ENCODE measurements around the gene PDCD10. TPM values are rescaled to one million over a fixed set of nuclear protein-coding genes. Genes with fewer than 3 reads are reported as not detected.

Gene PDCD10
- total RNA-seq, 1 donor from 2014 or later = 35.3 TPM

DNA sequence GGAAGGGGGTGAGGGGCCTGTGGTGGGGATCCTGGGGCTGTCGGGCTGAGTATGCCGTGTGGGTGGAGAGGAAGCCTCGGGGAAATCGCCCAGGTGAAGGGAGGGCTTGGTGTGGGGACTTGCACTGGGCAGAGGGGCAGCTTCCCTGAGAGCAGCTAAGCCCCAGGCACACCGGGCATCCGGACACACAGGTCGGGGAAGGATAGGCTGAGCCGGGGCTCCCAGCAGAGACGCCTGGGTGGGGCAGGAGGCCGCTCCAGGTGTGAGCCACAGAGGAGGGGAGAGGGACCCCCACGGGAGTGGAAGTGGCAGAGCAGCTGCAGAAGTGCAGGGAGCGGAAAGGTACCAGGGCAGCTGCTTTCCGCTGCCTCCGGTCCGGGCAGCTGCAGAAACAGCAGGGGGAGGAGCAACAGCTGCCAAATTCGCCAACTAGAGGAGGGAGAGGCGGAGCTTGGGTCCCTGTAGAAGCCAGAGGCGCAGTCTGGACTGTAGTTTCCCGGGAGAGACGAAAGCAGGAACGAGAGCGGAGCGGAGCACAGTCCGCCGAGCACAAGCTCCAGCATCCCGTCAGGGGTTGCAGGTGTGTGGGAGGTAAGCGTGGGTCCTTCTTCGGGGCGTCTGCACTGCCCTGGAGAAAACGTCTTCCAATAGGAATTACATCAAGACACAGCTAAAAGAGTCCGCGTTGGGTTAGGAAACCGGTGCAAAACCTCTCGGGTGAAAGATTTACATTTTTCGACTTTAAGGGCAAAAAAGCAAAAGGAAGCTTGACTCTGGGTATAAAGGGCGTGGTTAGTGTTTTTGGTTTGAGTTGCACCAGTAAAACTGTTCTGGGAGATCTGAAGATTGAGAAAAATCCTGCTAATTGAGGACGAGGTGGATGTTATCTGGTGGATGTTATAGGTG, 794 bp upstream of the PDCD10 start, which contains the start of gene SERPINI1:
Gene SERPINI1 (plus strand): TSS at position 489 of the 906 bp plus-strand sequence. CDS start 53,408 bp downstream, outside the sequence.
- TF ChIP-seq, protein P1, sequence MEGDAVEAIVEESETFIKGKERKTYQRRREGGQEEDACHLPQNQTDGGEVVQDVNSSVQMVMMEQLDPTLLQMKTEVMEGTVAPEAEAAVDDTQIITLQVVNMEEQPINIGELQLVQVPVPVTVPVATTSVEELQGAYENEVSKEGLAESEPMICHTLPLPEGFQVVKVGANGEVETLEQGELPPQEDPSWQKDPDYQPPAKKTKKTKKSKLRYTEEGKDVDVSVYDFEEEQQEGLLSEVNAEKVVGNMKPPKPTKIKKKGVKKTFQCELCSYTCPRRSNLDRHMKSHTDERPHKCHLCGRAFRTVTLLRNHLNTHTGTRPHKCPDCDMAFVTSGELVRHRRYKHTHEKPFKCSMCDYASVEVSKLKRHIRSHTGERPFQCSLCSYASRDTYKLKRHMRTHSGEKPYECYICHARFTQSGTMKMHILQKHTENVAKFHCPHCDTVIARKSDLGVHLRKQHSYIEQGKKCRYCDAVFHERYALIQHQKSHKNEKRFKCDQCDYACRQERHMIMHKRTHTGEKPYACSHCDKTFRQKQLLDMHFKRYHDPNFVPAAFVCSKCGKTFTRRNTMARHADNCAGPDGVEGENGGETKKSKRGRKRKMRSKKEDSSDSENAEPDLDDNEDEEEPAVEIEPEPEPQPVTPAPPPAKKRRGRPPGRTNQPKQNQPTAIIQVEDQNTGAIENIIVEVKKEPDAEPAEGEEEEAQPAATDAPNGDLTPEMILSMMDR (IDR thresholded peaks at IDR 0.05; ENCODE audit: unreplicated experiment) = no peak
- no peak within 1 kb of the TSS for H3K27ac Mint-ChIP-seq
- H3K4me3 Mint-ChIP-seq = no peak within 1 kb of the TSS
- no peaks in the 10 kb centered on the region for H3K9me3 Mint-ChIP-seq
- peaks cover 17% of the 10 kb centered on the region for H3K4me1 Mint-ChIP-seq
- no peaks in the 10 kb centered on the region for H3K36me3 Mint-ChIP-seq
- peaks cover 16% of the 10 kb centered on the region for H3K27me3 Mint-ChIP-seq (ENCODE audit: low read depth)
- DNase-seq (ENCODE audit: low spot score in 2 of 2, unreplicated experiment in 2 of 2) = peak; percentile 64 to 84

DNA sequence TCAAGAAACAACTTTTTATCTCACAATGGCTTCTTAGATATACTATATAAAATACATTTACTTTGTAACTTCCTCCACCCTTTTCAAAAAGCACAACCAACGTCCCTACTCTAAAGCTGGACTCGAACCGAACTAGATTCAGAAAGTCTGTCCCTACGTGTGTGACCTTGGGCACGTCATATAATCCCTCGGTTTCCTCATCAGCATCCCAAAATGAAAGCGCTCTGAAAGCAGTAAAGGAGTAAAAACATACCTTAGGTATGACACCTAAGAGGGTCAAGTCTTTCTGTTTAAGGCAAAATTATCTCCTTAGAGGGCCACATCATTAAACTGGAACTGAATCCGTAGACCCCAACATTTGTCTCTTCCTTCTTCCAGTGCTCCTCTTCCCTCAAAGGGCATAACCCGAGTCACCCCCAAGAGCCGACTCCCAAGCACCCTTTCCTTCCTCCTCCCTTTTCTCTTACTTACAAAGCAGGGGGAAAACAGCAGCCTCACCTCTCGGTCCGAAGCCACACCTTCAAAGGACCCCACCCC, 663 bp downstream of the PDCD10 start:
- Mint-ChIP-seq H3K4me3 (no peak overlapping the region), H3K36me3 (no peaks in the 10 kb centered on the region), H3K4me1 (peaks cover 17% of the 10 kb centered on the region), H3K27ac (no peak overlapping the region), H3K9me3 (no peaks in the 10 kb centered on the region), H3K27me3 (ENCODE audit: low read depth) (peaks cover 16% of the 10 kb centered on the region)
- no peak for DNase-seq (ENCODE audit: low spot score in 2 of 2, unreplicated experiment in 2 of 2)
- TF ChIP-seq, protein P1 (IDR thresholded peaks at IDR 0.05; ENCODE audit: unreplicated experiment) = no peak

DNA sequence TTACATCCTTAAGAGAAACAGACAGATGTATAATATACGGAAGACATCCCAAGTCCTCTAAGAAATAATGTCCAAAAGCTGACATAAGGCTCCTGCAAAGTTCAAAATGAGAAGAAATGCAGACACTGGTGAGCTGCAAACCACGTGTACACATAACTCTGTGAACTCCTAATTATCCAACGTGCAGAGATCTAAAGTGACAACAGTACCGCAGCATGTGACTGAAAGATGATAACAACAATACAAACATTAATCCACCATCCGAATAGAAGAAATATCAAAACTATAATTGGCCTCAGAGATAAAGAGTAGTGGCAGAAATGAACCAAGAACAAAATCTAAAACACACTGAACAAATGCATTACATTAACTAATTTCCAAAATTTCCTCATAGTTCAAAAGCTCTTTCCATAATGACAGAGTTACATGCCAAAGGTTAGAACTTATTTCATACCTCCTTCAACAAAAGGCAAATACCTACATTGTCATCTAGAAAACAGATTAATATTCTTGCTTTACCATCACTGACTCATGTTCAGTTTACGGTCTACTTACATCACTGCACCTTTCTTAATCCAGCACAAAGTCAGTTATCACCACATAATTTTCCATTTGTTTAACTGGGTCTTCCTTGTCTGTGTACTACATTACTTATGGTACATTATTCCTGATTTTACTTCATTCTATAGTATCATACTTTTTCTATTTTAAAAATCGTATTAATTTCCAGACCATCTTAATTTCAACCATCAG, 2.2 kb downstream of the PDCD10 start:
- TF ChIP-seq, protein P1 (IDR thresholded peaks at IDR 0.05; ENCODE audit: unreplicated experiment) = no peak
- peaks cover 17% of the 10 kb centered on the region for H3K4me1 Mint-ChIP-seq
- DNase-seq (ENCODE audit: low spot score in 2 of 2, unreplicated experiment in 2 of 2) = no peak
- H3K27me3 Mint-ChIP-seq (ENCODE audit: low read depth) = peaks cover 9% of the 10 kb centered on the region
- H3K36me3 Mint-ChIP-seq = no peaks in the 10 kb centered on the region
- no peak overlapping the region for H3K27ac Mint-ChIP-seq
- H3K9me3 Mint-ChIP-seq = no peaks in the 10 kb centered on the region
- no peak overlapping the region for H3K4me3 Mint-ChIP-seq

DNA sequence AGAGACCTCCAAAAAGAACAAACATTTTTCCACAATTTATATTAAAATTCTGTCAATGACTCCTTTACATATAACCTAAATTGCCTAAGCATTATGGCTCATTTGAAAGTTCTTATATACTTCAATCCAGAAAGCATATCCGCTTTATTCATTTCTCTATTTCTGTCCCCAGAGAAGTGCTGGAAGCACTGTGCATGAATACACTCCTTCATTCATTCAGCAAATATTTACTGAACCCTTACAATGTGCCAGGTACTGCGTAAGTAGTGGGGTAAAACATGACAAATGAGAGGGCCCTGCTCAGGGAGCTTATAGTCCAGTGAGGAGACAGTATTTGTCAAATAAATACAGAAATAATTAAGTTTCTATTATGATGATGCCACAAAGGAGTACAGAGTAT, 3.3 kb downstream of the PDCD10 start:
- H3K27ac Mint-ChIP-seq = no peak overlapping the region
- DNase-seq (ENCODE audit: low spot score in 2 of 2, unreplicated experiment in 2 of 2) = no peak
- H3K27me3 Mint-ChIP-seq (ENCODE audit: low read depth) = peaks cover under 1% of the 10 kb centered on the region
- H3K4me3 Mint-ChIP-seq = no peak overlapping the region
- TF ChIP-seq, protein P1 (IDR thresholded peaks at IDR 0.05; ENCODE audit: unreplicated experiment) = no peak
- H3K36me3 Mint-ChIP-seq = no peaks in the 10 kb centered on the region
- no peaks in the 10 kb centered on the region for H3K9me3 Mint-ChIP-seq
- peaks cover 13% of the 10 kb centered on the region for H3K4me1 Mint-ChIP-seq

DNA sequence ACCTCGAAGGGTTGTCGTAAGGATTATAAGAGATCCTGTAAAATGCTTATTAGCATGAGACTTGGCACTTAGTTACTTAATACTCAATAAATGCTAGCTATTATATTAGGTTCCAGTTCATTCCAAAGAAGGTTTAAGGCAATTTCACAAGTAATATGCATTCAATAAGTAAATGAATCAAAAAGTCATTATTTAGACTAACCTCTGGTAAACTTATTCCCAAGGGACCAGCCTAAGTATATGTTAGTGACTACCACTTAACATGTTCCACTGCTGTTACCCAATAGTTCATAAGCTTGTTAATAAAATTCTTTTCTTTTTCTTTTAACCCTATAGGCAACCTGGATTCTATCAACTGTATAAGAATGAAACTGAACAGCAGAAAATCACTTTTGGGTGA, 5.1 kb downstream of the PDCD10 start:
- H3K27me3 Mint-ChIP-seq (ENCODE audit: low read depth) = no peaks in the 10 kb centered on the region
- no peak overlapping the region for H3K4me3 Mint-ChIP-seq
- TF ChIP-seq, protein P1 (IDR thresholded peaks at IDR 0.05; ENCODE audit: unreplicated experiment) = no peak
- H3K36me3 Mint-ChIP-seq = no peaks in the 10 kb centered on the region
- no peak for DNase-seq (ENCODE audit: low spot score in 2 of 2, unreplicated experiment in 2 of 2)
- H3K4me1 Mint-ChIP-seq = peaks cover 10% of the 10 kb centered on the region
- no peak overlapping the region for H3K27ac Mint-ChIP-seq
- H3K9me3 Mint-ChIP-seq = no peaks in the 10 kb centered on the region
